Right renal cortex interstitium (tissue), 3 donors: ENCODE measurements around the gene FAM53B. TPM values are rescaled to one million over a fixed set of nuclear protein-coding genes. Genes with fewer than 3 reads are reported as not detected.

ENCODE experiments used
- DNase-seq, 3 donors: peaks; one replicate each; pipeline ENCODE4 v3.0.0-alpha.2; 2013; ENCODE audit warnings: low read depth in 3 of 3, low spot score in 2 of 3
- polyA plus RNA-seq, 3 donors: library from polyadenylated mRNA; unstranded; fragments of 120-200 nt; gene quantifications; one replicate each; pipeline ENCODE4 v1.2.1, GENCODE V29; 2013; ENCODE audit not compliant: insufficient read length in 3 of 3

Gene FAM53B
- polyA plus RNA-seq, 3 donors = 22.3 to 24.3 (median 23.6) TPM

DNA sequence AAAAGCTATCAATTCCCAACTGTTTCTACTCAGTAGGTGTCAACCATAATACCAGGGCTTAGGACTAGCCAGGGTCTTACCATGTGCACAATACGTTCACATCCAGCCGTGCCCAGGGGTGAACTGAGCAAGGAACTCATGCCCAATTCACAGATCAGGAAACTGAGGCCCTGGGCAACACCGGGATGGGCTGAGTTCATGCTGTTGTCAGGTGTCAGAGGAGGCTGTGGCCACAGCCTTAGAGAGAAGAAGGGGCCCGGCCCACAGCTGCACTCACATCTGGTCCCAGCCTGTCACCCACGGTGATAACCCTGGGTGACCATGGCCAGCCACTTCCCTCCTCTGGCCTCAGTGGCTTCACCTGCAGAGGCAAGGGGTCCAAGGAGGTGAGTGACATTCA is 92.0 kb downstream of the FAM53B start:
- DNase-seq = no peak

GRCh38 chr10:124651402-124651891 is 92.7 kb downstream of the FAM53B start:
- DNase-seq = no peak

- no peak for DNase-seq
Observed at GRCh38 chr10:124650820-124651401, 93.3 kb downstream of the FAM53B start.

DNA sequence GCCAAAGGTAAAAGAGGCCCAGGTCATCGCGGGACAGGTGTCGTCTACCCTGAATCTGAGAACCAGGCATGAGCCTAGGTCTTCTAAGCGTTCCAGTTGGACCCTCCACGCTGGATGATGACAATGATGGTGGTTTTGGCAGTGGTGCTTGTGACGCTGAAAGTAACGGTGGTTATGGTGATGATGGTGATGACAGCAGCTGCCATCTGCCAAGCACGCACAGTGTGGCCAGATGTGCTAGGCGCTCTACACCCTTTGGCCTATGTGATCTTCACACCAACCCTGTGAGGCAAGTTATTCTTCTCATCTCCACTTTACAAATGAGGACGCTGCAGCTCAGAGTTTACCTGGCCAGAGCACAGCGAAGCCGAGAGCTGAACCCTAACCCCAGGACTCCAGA is 93.9 kb downstream of the FAM53B start:
- DNase-seq = no peak

DNA sequence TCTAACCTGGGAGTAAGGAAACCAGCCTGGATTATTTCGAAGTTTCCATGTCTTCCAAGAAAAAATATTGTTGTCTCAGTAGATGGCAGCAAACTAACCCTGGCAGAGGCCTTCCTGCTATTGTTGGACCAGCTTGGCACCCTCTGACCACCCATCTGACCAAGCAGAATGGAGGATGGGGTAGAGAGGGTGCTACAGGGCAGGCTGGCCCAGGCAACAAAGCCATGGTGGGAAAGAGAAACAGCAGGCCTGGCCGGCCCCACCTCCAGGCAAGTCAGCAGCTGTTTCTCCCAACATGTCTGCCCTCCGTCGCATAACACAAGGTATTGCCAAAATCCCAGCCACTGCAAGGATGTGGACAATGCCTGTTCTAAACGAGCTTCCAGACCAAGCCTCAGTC is 95.0 kb downstream of the FAM53B start:
- DNase-seq = no peak

DNA sequence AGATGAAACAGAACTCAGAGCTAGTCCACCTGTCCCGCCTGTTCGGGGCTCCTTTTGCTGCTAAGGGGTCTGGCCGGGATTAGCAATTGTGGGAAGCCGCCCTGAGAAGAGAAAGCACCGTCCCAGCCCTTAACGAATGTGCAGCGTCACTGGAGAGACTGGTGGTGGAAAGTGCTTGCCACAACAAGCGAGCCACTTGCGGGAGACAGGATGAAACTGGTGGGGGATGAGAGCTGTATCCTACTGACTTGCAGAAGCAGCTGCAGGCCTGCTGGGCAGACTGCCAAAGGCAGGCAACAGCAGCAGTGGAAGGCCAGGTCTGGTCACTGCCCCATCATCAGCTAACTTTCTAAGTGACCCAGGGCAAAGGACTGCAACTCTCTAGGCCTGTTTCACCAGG is 95.4 kb downstream of the FAM53B start:
- DNase-seq = peak in 1 of 3 donors; percentile 41

- DNase-seq = no peak
Observed at GRCh38 chr10:124648131-124648475, 96.1 kb downstream of the FAM53B start.

GRCh38 chr10:124647421-124648130 is 96.6 kb downstream of the FAM53B start:
- DNase-seq = no peak

DNA sequence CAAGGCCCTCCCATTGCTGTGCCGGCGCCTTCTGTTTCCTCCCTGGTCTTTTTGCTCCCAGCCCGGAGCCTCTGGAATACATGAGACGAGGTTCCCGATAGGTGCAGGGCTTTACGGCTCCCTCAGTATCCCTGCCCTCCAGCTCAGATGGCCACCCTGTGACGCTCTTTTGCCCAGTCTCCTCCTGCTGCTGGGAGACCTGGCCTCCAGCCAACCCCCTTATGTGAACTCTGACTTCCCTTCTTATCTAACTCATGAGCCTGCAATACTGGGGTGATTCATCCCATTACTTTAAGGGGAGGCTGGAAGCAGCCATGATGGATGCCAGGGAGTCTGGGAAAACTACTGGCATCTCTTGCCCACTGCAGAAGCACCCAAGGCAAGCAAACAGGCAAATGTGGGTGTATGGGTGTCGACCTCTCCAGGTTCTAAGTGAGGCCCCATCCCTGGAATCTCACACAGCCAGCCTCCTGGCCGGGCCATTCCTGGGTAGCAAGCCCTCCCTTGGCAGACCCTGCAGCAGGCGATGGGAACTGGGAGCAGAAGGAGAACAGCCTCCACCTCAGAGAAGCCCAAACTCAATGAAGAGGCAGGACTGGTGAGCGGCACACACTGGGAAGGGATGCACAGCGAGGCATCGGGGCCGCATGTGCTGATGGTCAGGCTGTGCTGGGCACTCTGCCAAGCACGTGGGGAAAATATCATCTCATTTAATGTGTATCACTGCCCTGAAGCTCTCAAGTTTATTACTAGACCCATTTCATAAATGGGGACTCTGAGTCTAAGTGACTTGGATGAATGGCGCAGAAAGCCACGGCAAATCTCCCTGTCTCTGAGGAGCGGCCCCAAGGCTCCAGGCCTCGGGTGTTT is 97.5 kb downstream of the FAM53B start:
- no peak for DNase-seq

DNA sequence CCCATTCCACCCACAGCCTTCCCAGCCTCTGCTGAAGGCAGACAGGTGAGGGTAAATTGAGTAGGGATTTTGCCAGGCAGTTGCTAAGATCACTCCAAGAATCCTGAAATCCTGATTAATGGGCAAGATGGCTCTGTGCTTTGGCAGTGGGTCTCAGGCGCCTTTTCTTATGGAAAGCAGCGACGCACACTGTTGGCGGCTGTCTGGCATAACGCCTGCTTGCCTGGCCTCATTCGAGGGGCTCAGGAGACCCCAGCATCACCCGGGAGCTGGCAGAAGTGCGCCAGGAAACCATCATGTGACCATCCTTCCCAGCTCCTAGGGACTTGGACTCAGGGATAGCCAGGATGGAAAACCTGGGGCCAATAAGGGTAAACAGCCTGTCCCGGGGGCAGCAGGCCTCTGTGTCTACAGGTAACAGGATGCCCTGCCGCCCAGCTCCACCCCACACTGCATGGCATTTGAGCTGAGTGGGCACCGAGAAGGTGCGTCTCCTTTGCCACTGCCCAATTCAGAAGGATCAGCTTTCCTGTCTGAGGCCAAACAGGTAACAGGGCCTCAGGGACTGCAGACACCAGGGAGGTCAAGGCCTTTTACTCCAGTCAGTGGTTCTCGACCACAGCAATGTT is 98.6 kb downstream of the FAM53B start:
- DNase-seq = no peak

- no peak for DNase-seq
Observed at GRCh38 chr10:124644771-124645415, 99.3 kb downstream of the FAM53B start.

DNA sequence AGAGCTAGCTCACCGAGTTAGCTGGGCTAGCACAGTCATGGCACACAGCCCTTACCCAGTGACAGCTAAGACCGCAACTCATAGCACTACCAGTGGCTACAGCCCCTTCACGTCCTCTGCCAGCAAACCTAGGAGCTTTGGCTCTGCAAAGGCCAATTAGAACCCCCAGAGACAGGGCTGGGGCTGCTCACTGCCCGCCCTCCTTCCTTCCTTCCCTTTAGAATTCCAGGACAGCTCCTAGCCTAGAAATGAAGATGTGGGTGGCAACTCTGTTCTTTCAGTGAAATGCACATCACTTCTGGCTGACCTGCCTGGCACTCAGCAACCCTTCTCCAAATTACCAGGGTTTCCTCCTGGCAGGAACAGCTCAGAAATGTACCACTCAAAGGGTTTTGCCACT is 99.9 kb downstream of the FAM53B start:
- DNase-seq = no peak

DNA sequence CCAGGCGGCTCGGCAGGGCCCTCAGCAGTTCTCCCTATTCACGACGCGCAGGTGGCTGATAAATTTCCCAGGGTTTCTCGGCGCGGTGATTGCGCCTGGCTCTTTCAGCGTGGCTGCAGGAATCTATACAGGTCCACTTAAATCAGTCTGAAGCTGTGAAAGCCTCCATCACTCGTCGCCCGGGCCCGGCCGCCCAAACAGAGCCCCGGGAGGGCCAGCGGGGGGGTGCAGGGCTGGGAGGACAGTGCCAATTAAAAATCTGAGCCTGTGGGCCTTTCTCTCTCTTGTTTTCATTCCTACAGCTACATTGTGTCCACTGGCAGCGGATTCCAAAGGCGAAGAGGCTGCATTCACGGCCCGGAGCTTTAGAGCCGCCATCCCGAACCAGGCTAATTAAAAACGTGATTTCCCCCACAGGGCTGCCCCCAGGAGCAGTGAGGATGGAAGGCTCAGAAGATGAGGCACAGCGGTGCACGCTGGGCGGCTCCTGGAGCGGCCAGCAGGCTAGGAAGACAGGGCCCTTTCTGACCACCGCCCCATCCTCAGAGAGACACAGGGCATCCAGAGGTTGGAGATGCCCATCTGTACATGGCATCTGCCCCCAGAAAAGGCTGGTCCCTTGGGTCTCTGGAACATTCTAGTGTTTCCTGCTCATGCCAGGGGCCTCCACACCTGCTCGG is 100.7 kb downstream of the FAM53B start:
- DNase-seq = no peak

- DNase-seq = no peak
Observed at GRCh38 chr10:124642088-124642710, 102.0 kb downstream of the FAM53B start.

DNA sequence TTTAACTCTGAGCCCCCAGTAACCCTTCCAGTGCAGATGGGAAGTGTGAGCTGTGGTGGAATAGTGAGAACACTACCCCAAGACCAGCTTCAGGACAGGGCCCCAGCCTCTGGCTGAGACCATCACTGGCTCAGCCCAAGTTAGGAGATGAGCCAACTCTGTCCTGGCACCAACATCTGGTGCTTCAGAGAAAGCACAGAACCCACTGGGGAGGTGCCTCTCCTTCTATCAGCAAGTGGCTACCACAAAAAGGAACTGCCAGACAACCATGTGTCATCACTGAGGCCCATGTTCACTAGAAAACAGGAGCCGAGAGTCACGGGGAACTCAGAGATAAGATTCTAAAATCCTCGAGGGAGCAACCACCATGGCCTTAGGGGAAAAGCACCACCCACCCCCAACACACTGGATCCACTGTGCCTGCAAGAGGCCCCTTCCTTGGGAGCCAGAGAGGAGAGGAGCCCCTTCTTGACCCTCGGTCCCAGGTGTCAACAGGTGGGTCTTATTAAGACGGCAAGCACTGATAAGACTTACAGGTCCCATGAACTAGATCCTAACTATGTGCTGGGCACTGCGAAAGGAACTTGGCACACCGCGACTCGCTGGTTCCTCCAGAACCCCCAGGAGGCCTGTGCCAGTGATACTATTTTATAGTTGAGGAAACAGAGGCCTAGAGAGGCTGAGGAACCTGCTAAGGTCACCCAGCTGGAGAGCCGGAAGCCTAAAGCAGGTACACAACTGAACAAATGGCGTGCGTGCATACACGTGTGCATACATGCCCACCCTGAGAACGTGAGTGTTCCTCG is 102.7 kb downstream of the FAM53B start:
- DNase-seq = no peak

- no peak for DNase-seq
Observed at GRCh38 chr10:124640538-124641231, 103.5 kb downstream of the FAM53B start.

GRCh38 chr10:124640056-124640455 is 104.1 kb downstream of the FAM53B start:
- no peak for DNase-seq

GRCh38 chr10:124639646-124640045 is 104.5 kb downstream of the FAM53B start:
- DNase-seq = no peak
